ENCODE data around the gene PRAMEF12.
"Not testable (repeated sequence)": the region's sequence is repeated elsewhere in the genome, so short reads cannot be mapped to it uniquely, and the experiment has no call there.

Gene PRAMEF12
- 0 to 0.19 (median 0) reads per million in 9 experiments for total RNA-seq

GRCh38 chr1:12773438-12773837 lies at the start of gene PRAMEF12:
TSS of gene PRAMEF12 (plus strand) at chr1:12773738. CDS start at chr1:12774868, 1,130 bp downstream.
- ATAC-seq (replicated peaks): no peak
- H3K27me3 Mint-ChIP-seq: peaks cover 64 to 91% of the 10 kb centered on the region in 2 donors
- H3K4me1 Mint-ChIP-seq (ENCODE audit: low read depth in 2 of 2): no peaks in the 10 kb centered on the region
- H3K36me3 Mint-ChIP-seq (ENCODE audit: insufficient read depth): no peaks in the 10 kb centered on the region
- DNase-seq: no peak
- no peaks in the 10 kb centered on the region for H3K9me3 Mint-ChIP-seq
- H3K4me3 Mint-ChIP-seq: no peak within 1 kb of the TSS
- H3K27ac Mint-ChIP-seq: no peak within 1 kb of the TSS

GRCh38 chr1:12728391-12728790 lies 45.1 kb upstream of the PRAMEF12 start:
- Mint-ChIP-seq H3K27ac (no peak overlapping the region), H3K4me1 (ENCODE audit: low read depth in 2 of 2) (no peaks in the 10 kb centered on the region), H3K9me3 (no peaks in the 10 kb centered on the region), H3K36me3 (ENCODE audit: insufficient read depth) (no peaks in the 10 kb centered on the region), H3K4me3 (no peak overlapping the region), H3K27me3 (peaks cover 42 to 85% of the 10 kb centered on the region in 2 donors)
- no peak for DNase-seq
- no peak for ATAC-seq (replicated peaks)

GRCh38 chr1:12730156-12730555 lies 43.4 kb upstream of the PRAMEF12 start:
- Mint-ChIP-seq H3K4me1 (ENCODE audit: low read depth in 2 of 2) (no peaks in the 10 kb centered on the region), H3K36me3 (ENCODE audit: insufficient read depth) (no peaks in the 10 kb centered on the region), H3K27me3 (peaks cover 49 to 90% of the 10 kb centered on the region in 2 donors), H3K4me3 (no peak overlapping the region), H3K9me3 (no peaks in the 10 kb centered on the region), H3K27ac (no peak overlapping the region)
- ATAC-seq (replicated peaks) (no peak), DNase-seq (no peak)

- not testable (repeated sequence) for DNase-seq; H3K4me1 Mint-ChIP-seq (ENCODE audit: low read depth in 2 of 2); H3K9me3 Mint-ChIP-seq; ATAC-seq (replicated peaks); H3K4me3 Mint-ChIP-seq; H3K27ac Mint-ChIP-seq; H3K36me3 Mint-ChIP-seq (ENCODE audit: insufficient read depth)
- peaks cover 54 to 90% of the 10 kb centered on the region in 2 donors for H3K27me3 Mint-ChIP-seq
Observed at GRCh38 chr1:12731084-12731483, 42.5 kb upstream of the PRAMEF12 start.

- peaks cover 77 to 97% of the 10 kb centered on the region in 2 donors for H3K27me3 Mint-ChIP-seq
- H3K4me1 Mint-ChIP-seq (ENCODE audit: low read depth in 2 of 2): no peaks in the 10 kb centered on the region
- H3K9me3 Mint-ChIP-seq: peaks cover 0 to 4% of the 10 kb centered on the region in 2 donors
- H3K36me3 Mint-ChIP-seq (ENCODE audit: insufficient read depth): no peaks in the 10 kb centered on the region
- no peak overlapping the region for H3K27ac Mint-ChIP-seq
- H3K4me3 Mint-ChIP-seq: no peak overlapping the region
- DNase-seq (no peak), ATAC-seq (replicated peaks) (no peak)
Observed at GRCh38 chr1:12734651-12735050, 38.9 kb upstream of the PRAMEF12 start.

- Mint-ChIP-seq H3K9me3 (peaks cover 0 to 4% of the 10 kb centered on the region in 2 donors), H3K27ac (no peak overlapping the region), H3K4me1 (ENCODE audit: low read depth in 2 of 2) (no peaks in the 10 kb centered on the region), H3K4me3 (no peak overlapping the region), H3K27me3 (peaks cover 59 to 70% of the 10 kb centered on the region in 2 donors), H3K36me3 (ENCODE audit: insufficient read depth) (no peaks in the 10 kb centered on the region)
- no peak for DNase-seq
- ATAC-seq (replicated peaks): no peak
Observed at GRCh38 chr1:12738934-12739333, 34.6 kb upstream of the PRAMEF12 start.

GRCh38 chr1:12739613-12740012 lies 33.9 kb upstream of the PRAMEF12 start:
- H3K4me1 Mint-ChIP-seq (ENCODE audit: low read depth in 2 of 2): no peaks in the 10 kb centered on the region
- peaks cover 0 to 4% of the 10 kb centered on the region in 2 donors for H3K9me3 Mint-ChIP-seq
- H3K4me3 Mint-ChIP-seq: no peak overlapping the region
- no peaks in the 10 kb centered on the region for H3K36me3 Mint-ChIP-seq (ENCODE audit: insufficient read depth)
- no peak overlapping the region for H3K27ac Mint-ChIP-seq
- ATAC-seq (replicated peaks): no peak
- peaks cover 59 to 70% of the 10 kb centered on the region in 2 donors for H3K27me3 Mint-ChIP-seq
- DNase-seq: no peak

GRCh38 chr1:12741946-12742345 lies 31.6 kb upstream of the PRAMEF12 start:
- Mint-ChIP-seq H3K4me3 (no peak overlapping the region), H3K9me3 (no peaks in the 10 kb centered on the region), H3K36me3 (ENCODE audit: insufficient read depth) (no peaks in the 10 kb centered on the region), H3K27ac (no peak overlapping the region), H3K27me3 (peaks cover 63 to 64% of the 10 kb centered on the region in 2 donors), H3K4me1 (ENCODE audit: low read depth in 2 of 2) (no peaks in the 10 kb centered on the region)
- DNase-seq: no peak
- ATAC-seq (replicated peaks): no peak

GRCh38 chr1:12745126-12745991 lies 28.2 kb upstream of the PRAMEF12 start:
- Mint-ChIP-seq H3K4me3 (no peak overlapping the region), H3K27ac (no peak overlapping the region), H3K4me1 (ENCODE audit: low read depth in 2 of 2) (no peaks in the 10 kb centered on the region), H3K9me3 (peaks cover 12 to 14% of the 10 kb centered on the region in 2 donors), H3K36me3 (ENCODE audit: insufficient read depth) (no peaks in the 10 kb centered on the region), H3K27me3 (peaks cover 66 to 67% of the 10 kb centered on the region in 2 donors)
- DNase-seq (no peak), ATAC-seq (replicated peaks) (no peak)

- Mint-ChIP-seq H3K27me3 (peaks cover 72 to 73% of the 10 kb centered on the region in 2 donors), H3K4me3 (no peak within 1 kb of the TSS), H3K4me1 (ENCODE audit: low read depth in 2 of 2) (no peaks in the 10 kb centered on the region), H3K27ac (no peak within 1 kb of the TSS), H3K36me3 (ENCODE audit: insufficient read depth) (no peaks in the 10 kb centered on the region), H3K9me3 (peaks cover 12 to 14% of the 10 kb centered on the region in 2 donors)
- no peak for ATAC-seq (replicated peaks)
- no peak for DNase-seq
Observed at GRCh38 chr1:12745992-12746323, 27.6 kb upstream of the PRAMEF12 start, which contains the start of gene CFAP107. TSS of gene CFAP107 (plus strand) at chr1:12746200. CDS start at chr1:12746431, 231 bp downstream.

GRCh38 chr1:12748778-12749355 lies 24.7 kb upstream of the PRAMEF12 start:
- no peaks in the 10 kb centered on the region for H3K4me1 Mint-ChIP-seq (ENCODE audit: low read depth in 2 of 2)
- H3K27ac Mint-ChIP-seq: no peak overlapping the region
- H3K27me3 Mint-ChIP-seq: peaks cover 77% of the 10 kb centered on the region in 2 donors
- ATAC-seq (replicated peaks) (no peak), DNase-seq (no peak)
- no peaks in the 10 kb centered on the region for H3K36me3 Mint-ChIP-seq (ENCODE audit: insufficient read depth)
- H3K4me3 Mint-ChIP-seq: no peak overlapping the region
- H3K9me3 Mint-ChIP-seq: peaks cover 12 to 14% of the 10 kb centered on the region in 2 donors

GRCh38 chr1:12754738-12755137 lies 18.8 kb upstream of the PRAMEF12 start:
- Mint-ChIP-seq H3K27ac (no peak overlapping the region), H3K9me3 (no peaks in the 10 kb centered on the region)

GRCh38 chr1:12756273-12756672 lies 17.3 kb upstream of the PRAMEF12 start:
- Mint-ChIP-seq H3K4me3 (no peak overlapping the region), H3K36me3 (ENCODE audit: insufficient read depth) (no peaks in the 10 kb centered on the region), H3K9me3 (no peaks in the 10 kb centered on the region), H3K27me3 (peaks cover 50 to 80% of the 10 kb centered on the region in 2 donors), H3K27ac (no peak overlapping the region), H3K4me1 (ENCODE audit: low read depth in 2 of 2) (no peaks in the 10 kb centered on the region)
- DNase-seq (no peak), ATAC-seq (replicated peaks) (no peak)

More at GRCh38 chr1:12754738-12755137, 18.8 kb upstream of the PRAMEF12 start:
- DNase-seq: no peak
- Mint-ChIP-seq H3K4me3 (no peak overlapping the region), H3K36me3 (ENCODE audit: insufficient read depth) (no peaks in the 10 kb centered on the region), H3K4me1 (ENCODE audit: low read depth in 2 of 2) (no peaks in the 10 kb centered on the region), H3K27me3 (peaks cover 62 to 80% of the 10 kb centered on the region in 2 donors)
- ATAC-seq (replicated peaks): no peak

Data from effector memory CD8-positive, alpha-beta T cell (primary cell).